Fibroblast of lung (primary cell): Measurements from ENCODE around the gene SH3TC2. TPM values are rescaled to one million over a fixed set of nuclear protein-coding genes. Genes with fewer than 3 reads are reported as not detected.
A peak's percentile ranks its signal among the peaks of the same experiment; 100 is the strongest.

Experiments
- DNase-seq, 2 donors: peaks; one replicate each; pipeline versions ENCODE4 v3.0.0 to v3.0.0-alpha.2; 2010; ENCODE audit warnings: low read depth in 2 of 2
- H2AFZ ChIP-seq: 2 replicates; pipeline ENCODE4 v1.5.1; 2012; ENCODE audit warnings: low read length, control low read depth, inconsistent platforms
- H3K27ac ChIP-seq: 2 replicates; pipeline ENCODE4 v1.5.1; 2011; ENCODE audit warnings: low read length, control low read depth; ENCODE audit not compliant: insufficient read depth
- H3K27me3 ChIP-seq: 2 replicates; pipeline ENCODE4 v1.5.1; 2011; ENCODE audit warnings: mild to moderate bottlenecking, low read length; ENCODE audit not compliant: control insufficient read depth, insufficient read depth
- H3K36me3 ChIP-seq: 2 replicates; pipeline ENCODE4 v1.5.1; 2011; ENCODE audit warnings: low read length; ENCODE audit not compliant: control insufficient read depth, insufficient read depth
- H3K4me1 ChIP-seq: 2 replicates; pipeline ENCODE4 v1.5.1; 2011; ENCODE audit warnings: low read length; ENCODE audit not compliant: control insufficient read depth, insufficient read depth; ENCODE audit errors: extremely low read depth
- H3K4me2 ChIP-seq: 2 replicates; pipeline ENCODE4 v1.5.1; 2011; ENCODE audit warnings: low read length, control low read depth; ENCODE audit not compliant: insufficient read depth; ENCODE audit errors: extremely low read depth
- H3K4me3 ChIP-seq, 4 experiments: fragments of 200-600 bp in 1 of 4; sonication (generic) in 1 of 4; replicated peaks in 1 of 4; 2 replicates each; pipeline ENCODE4 v1.5.1; 2011 to 2016; ENCODE audit warnings: low read length in 4 of 4, low read depth in 3 of 4, mild to moderate bottlenecking in 3 of 4, control low read depth in 2 of 4, inconsistent platforms in 1 of 4, mixed read lengths in 1 of 4; ENCODE audit not compliant: insufficient read depth in 1 of 4; ENCODE audit errors: control extremely low read depth in 1 of 4
- H3K79me2 ChIP-seq: 2 replicates; pipeline ENCODE4 v1.5.1; 2012; ENCODE audit warnings: mild to moderate bottlenecking, low read length, inconsistent platforms; ENCODE audit not compliant: control insufficient read depth, insufficient read depth
- H3K9ac ChIP-seq: 2 replicates; pipeline ENCODE4 v1.5.1; 2011; ENCODE audit warnings: mild to moderate bottlenecking, low read length, control low read depth; ENCODE audit not compliant: insufficient read depth
- H3K9me3 ChIP-seq: 2 replicates; pipeline ENCODE4 v1.5.1; 2012; ENCODE audit warnings: low read depth, low read length; ENCODE audit not compliant: control insufficient read depth, insufficient read depth
- H4K20me1 ChIP-seq: 2 replicates; pipeline ENCODE4 v1.5.1; 2011; ENCODE audit warnings: low read length; ENCODE audit not compliant: control insufficient read depth, insufficient read depth; ENCODE audit errors: extremely low read depth
- EZH2 ChIP-seq: IDR thresholded peaks from 2 replicates; pipeline ENCODE4 v1.5.1; 2012; ENCODE audit warnings: low read length, control low read depth, mild to moderate bottlenecking; ENCODE audit errors: missing control alignments
- polyA plus RNA-seq, 2 donors: library from polyadenylated mRNA; depleted of rRNA in 1 of 2; stranded (reverse) in 1 of 2; unstranded in 1 of 2; fragments of >200 nt; gene quantifications; 2 replicates each; pipeline ENCODE4 v1.2.1, GENCODE V29; 2011 to 2012; ENCODE audit warnings: missing spikeins in 1 of 2
- total RNA-seq: library from RNA; depleted of rRNA; stranded (reverse); fragments of >200 nt; gene quantifications from 2 replicates; pipeline ENCODE4 v1.2.1, GENCODE V29; 2014
- TF ChIP-seq, protein P1 (sequence below), 2 donors: IDR thresholded peaks in 1 of 2; conservative IDR thresholded peaks in 1 of 2; 1 replicate in 1 of 2; 2 replicates in 1 of 2; pipeline ENCODE4 v1.5.1; 2011 to 2012; ENCODE audit warnings: low read length in 2 of 2, control low read depth in 1 of 2, inconsistent platforms in 1 of 2, low read depth in 1 of 2, mild to moderate bottlenecking in 1 of 2

The SH3TC2 gene
- total and polyA plus RNA-seq, 2 donors (not counting 1 experiment from before 2014, with no cell fraction given): 0.83 to 3.2 TPM

- Histone ChIP-seq H3K79me2 (no peaks in the 10 kb centered on the region), H3K9ac (no peak overlapping the region), H2AFZ (no peak overlapping the region), H3K27ac (peak overlapping the region; percentile 46), H3K36me3 (no peaks in the 10 kb centered on the region), H3K4me3 (no peak overlapping the region), H3K4me1 (peaks cover 7% of the 10 kb centered on the region), H3K4me2 (peak overlapping the region; percentile 17), H4K20me1 (no peaks in the 10 kb centered on the region), H3K9me3 (no peaks in the 10 kb centered on the region), H3K27me3 (no peaks in the 10 kb centered on the region)
- TF ChIP-seq, protein P1, sequence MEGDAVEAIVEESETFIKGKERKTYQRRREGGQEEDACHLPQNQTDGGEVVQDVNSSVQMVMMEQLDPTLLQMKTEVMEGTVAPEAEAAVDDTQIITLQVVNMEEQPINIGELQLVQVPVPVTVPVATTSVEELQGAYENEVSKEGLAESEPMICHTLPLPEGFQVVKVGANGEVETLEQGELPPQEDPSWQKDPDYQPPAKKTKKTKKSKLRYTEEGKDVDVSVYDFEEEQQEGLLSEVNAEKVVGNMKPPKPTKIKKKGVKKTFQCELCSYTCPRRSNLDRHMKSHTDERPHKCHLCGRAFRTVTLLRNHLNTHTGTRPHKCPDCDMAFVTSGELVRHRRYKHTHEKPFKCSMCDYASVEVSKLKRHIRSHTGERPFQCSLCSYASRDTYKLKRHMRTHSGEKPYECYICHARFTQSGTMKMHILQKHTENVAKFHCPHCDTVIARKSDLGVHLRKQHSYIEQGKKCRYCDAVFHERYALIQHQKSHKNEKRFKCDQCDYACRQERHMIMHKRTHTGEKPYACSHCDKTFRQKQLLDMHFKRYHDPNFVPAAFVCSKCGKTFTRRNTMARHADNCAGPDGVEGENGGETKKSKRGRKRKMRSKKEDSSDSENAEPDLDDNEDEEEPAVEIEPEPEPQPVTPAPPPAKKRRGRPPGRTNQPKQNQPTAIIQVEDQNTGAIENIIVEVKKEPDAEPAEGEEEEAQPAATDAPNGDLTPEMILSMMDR (conservative IDR thresholded peaks at IDR 0.05 in 1 of 2, IDR thresholded peaks at IDR 0.05 in 1 of 2; ENCODE audit: low read depth in 1 of 2, low read length in 2 of 2): no peak
- DNase-seq: peak; percentile 26 to 74
Observed at GRCh38 chr5:148961261-148962199, 101.3 kb downstream of the SH3TC2 start.

- DNase-seq: no peak
- no peaks in the 10 kb centered on the region for H3K79me2 ChIP-seq
- no peak overlapping the region for H3K27ac ChIP-seq
- no peak overlapping the region for H3K4me3 ChIP-seq
- H3K9ac ChIP-seq: no peak overlapping the region
- peaks cover 4% of the 10 kb centered on the region for H3K4me1 ChIP-seq
- no peaks in the 10 kb centered on the region for H3K9me3 ChIP-seq
- H3K36me3 ChIP-seq: no peaks in the 10 kb centered on the region
- H2AFZ ChIP-seq: no peak overlapping the region
- no peak overlapping the region for H3K4me2 ChIP-seq
- TF ChIP-seq, protein P1 (conservative IDR thresholded peaks at IDR 0.05 in 1 of 2, IDR thresholded peaks at IDR 0.05 in 1 of 2; ENCODE audit: low read depth in 1 of 2, low read length in 2 of 2): no peak
- no peak for TF ChIP-seq EZH2
- H3K27me3 ChIP-seq: no peaks in the 10 kb centered on the region
- H4K20me1 ChIP-seq: no peaks in the 10 kb centered on the region
Observed at GRCh38 chr5:148960070-148960769, 102.6 kb downstream of the SH3TC2 start.

GRCh38 chr5:148957591-148958202 is 105.2 kb downstream of the SH3TC2 start:
- Histone ChIP-seq H3K27me3 (no peaks in the 10 kb centered on the region), H3K4me2 (no peak overlapping the region), H3K36me3 (no peaks in the 10 kb centered on the region), H3K9ac (no peak overlapping the region), H3K4me1 (peaks cover 4% of the 10 kb centered on the region), H4K20me1 (no peaks in the 10 kb centered on the region), H2AFZ (no peak overlapping the region), H3K9me3 (no peaks in the 10 kb centered on the region), H3K4me3 (no peak overlapping the region), H3K79me2 (no peaks in the 10 kb centered on the region), H3K27ac (no peak overlapping the region)
- TF ChIP-seq, protein P1 (conservative IDR thresholded peaks at IDR 0.05 in 1 of 2, IDR thresholded peaks at IDR 0.05 in 1 of 2; ENCODE audit: low read depth in 1 of 2, low read length in 2 of 2): peak; percentile 78 to 86
- no peak for TF ChIP-seq EZH2
- DNase-seq: peak in 1 of 2 donors; percentile 49
